Stimulated activated effector memory CD8-positive, alpha-beta T cell treated with anti-CD3 and anti-CD28 coated beads, Interleukin-12 subunit alpha, Interleukin-12 subunit beta, amount 100 ng/mL, for 72 hours (primary cell): ENCODE results near the gene TRMO.

Experiments used
- ATAC-seq: fragments of 150-1000 bp; cut with Tn5 transposase; 2 replicates; pipeline ENCODE4 v1.10.0; 2021
- DNase-seq, 2 donors: peaks; one replicate each; pipeline ENCODE4 v3.0.0; 2021 to 2022; ENCODE audit warnings: low spot score in 2 of 2
- H3K27ac Mint-ChIP-seq: one replicate; pipeline ENCODE4 v1.8.0; 2022; ENCODE audit warnings: mild to moderate bottlenecking, mixed read lengths
- H3K36me3 Mint-ChIP-seq: one replicate; pipeline ENCODE4 v1.8.0; 2022; ENCODE audit warnings: mild to moderate bottlenecking, mixed read lengths
- H3K4me1 Mint-ChIP-seq: one replicate; pipeline ENCODE4 v1.8.0; 2022; ENCODE audit warnings: mixed read lengths
- H3K4me3 Mint-ChIP-seq: one replicate; pipeline ENCODE4 v1.8.0; 2022; ENCODE audit warnings: mild to moderate bottlenecking, mixed read lengths
- H3K9me3 Mint-ChIP-seq: one replicate; pipeline ENCODE4 v1.8.0; 2022; ENCODE audit warnings: mixed read lengths

Gene TRMO

GRCh38 chr9:97900738-97901565 is 21.3 kb downstream of the TRMO start:
- Mint-ChIP-seq H3K36me3 (peaks cover 22% of the 10 kb centered on the region), H3K27ac (peak overlapping the region; percentile 76), H3K9me3 (no peaks in the 10 kb centered on the region), H3K4me1 (peaks cover 29% of the 10 kb centered on the region), H3K4me3 (no peak overlapping the region)
- ATAC-seq, result no peak
- no peak for DNase-seq

- peaks cover 17% of the 10 kb centered on the region for H3K36me3 Mint-ChIP-seq
- ATAC-seq, result no peak
- H3K4me1 Mint-ChIP-seq, result peaks cover 21% of the 10 kb centered on the region
- H3K9me3 Mint-ChIP-seq, result no peaks in the 10 kb centered on the region
- H3K27ac Mint-ChIP-seq, result no peak overlapping the region
- H3K4me3 Mint-ChIP-seq, result no peak overlapping the region
- DNase-seq, result no peak
These were observed 22.1 kb downstream of the TRMO start for GRCh38 chr9:97900103-97900737.

- Mint-ChIP-seq H3K36me3 (no peaks in the 10 kb centered on the region), H3K4me1 (peaks cover under 1% of the 10 kb centered on the region), H3K4me3 (no peak overlapping the region), H3K27ac (no peak overlapping the region), H3K9me3 (peaks cover 3% of the 10 kb centered on the region)
- DNase-seq (no peak), ATAC-seq (no peak)
These were observed 26.5 kb downstream of the TRMO start for GRCh38 chr9:97895695-97896332.

GRCh38 chr9:97895211-97895610 is 27.1 kb downstream of the TRMO start:
- Mint-ChIP-seq H3K9me3 (peaks cover 3% of the 10 kb centered on the region), H3K27ac (no peak overlapping the region), H3K4me3 (no peak overlapping the region), H3K4me1 (peaks cover under 1% of the 10 kb centered on the region), H3K36me3 (no peaks in the 10 kb centered on the region)
- ATAC-seq, result no peak
- no peak for DNase-seq

GRCh38 chr9:97892421-97892820 is 29.9 kb downstream of the TRMO start:
- H3K9me3 Mint-ChIP-seq, result peaks cover 3% of the 10 kb centered on the region
- DNase-seq (no peak), ATAC-seq (no peak)
- H3K4me1 Mint-ChIP-seq, result peaks cover 6% of the 10 kb centered on the region
- no peaks in the 10 kb centered on the region for H3K36me3 Mint-ChIP-seq
- no peak overlapping the region for H3K27ac Mint-ChIP-seq
- no peak overlapping the region for H3K4me3 Mint-ChIP-seq

GRCh38 chr9:97891736-97892135 is 30.6 kb downstream of the TRMO start:
- peak overlapping the region; percentile 43 for H3K27ac Mint-ChIP-seq
- DNase-seq (no peak), ATAC-seq (no peak)
- H3K4me3 Mint-ChIP-seq, result no peak overlapping the region
- H3K9me3 Mint-ChIP-seq, result peaks cover 3% of the 10 kb centered on the region
- peaks cover 6% of the 10 kb centered on the region for H3K4me1 Mint-ChIP-seq
- H3K36me3 Mint-ChIP-seq, result no peaks in the 10 kb centered on the region

GRCh38 chr9:97889941-97890887 is 32.1 kb downstream of the TRMO start:
- H3K9me3 Mint-ChIP-seq, result peaks cover 3% of the 10 kb centered on the region
- H3K27ac Mint-ChIP-seq, result no peak overlapping the region
- ATAC-seq (peak; percentile 70), DNase-seq (peak; percentile 61 to 83)
- no peaks in the 10 kb centered on the region for H3K36me3 Mint-ChIP-seq
- peaks cover 6% of the 10 kb centered on the region for H3K4me1 Mint-ChIP-seq
- H3K4me3 Mint-ChIP-seq, result no peak overlapping the region

GRCh38 chr9:97880336-97880735 is 42.0 kb downstream of the TRMO start:
- Mint-ChIP-seq H3K27ac (no peak overlapping the region), H3K4me3 (no peak overlapping the region), H3K9me3 (no peaks in the 10 kb centered on the region), H3K36me3 (no peaks in the 10 kb centered on the region), H3K4me1 (no peaks in the 10 kb centered on the region)
- DNase-seq (peak in 1 of 2 donors; percentile 7), ATAC-seq (no peak)

- no peaks in the 10 kb centered on the region for H3K4me1 Mint-ChIP-seq
- DNase-seq (no peak), ATAC-seq (no peak)
- H3K9me3 Mint-ChIP-seq, result no peaks in the 10 kb centered on the region
- no peak overlapping the region for H3K27ac Mint-ChIP-seq
- no peaks in the 10 kb centered on the region for H3K36me3 Mint-ChIP-seq
- no peak overlapping the region for H3K4me3 Mint-ChIP-seq
These were observed 46.2 kb downstream of the TRMO start for GRCh38 chr9:97876061-97876460.

GRCh38 chr9:97875111-97875510 is 47.2 kb downstream of the TRMO start:
- DNase-seq (no peak), ATAC-seq (no peak)
- Mint-ChIP-seq H3K4me3 (no peak overlapping the region), H3K36me3 (no peaks in the 10 kb centered on the region), H3K4me1 (no peaks in the 10 kb centered on the region), H3K9me3 (no peaks in the 10 kb centered on the region), H3K27ac (no peak overlapping the region)

- Mint-ChIP-seq H3K9me3 (no peaks in the 10 kb centered on the region), H3K4me1 (no peaks in the 10 kb centered on the region), H3K36me3 (no peaks in the 10 kb centered on the region), H3K4me3 (no peak overlapping the region), H3K27ac (no peak overlapping the region)
- DNase-seq, result no peak
- ATAC-seq, result no peak
These were observed 47.7 kb downstream of the TRMO start for GRCh38 chr9:97874624-97875023.

- no peaks in the 10 kb centered on the region for H3K36me3 Mint-ChIP-seq
- H3K27ac Mint-ChIP-seq, result no peak overlapping the region
- DNase-seq, result no peak
- no peak overlapping the region for H3K4me3 Mint-ChIP-seq
- H3K4me1 Mint-ChIP-seq, result no peaks in the 10 kb centered on the region
- H3K9me3 Mint-ChIP-seq, result no peaks in the 10 kb centered on the region
- no peak for ATAC-seq
These were observed 48.4 kb downstream of the TRMO start for GRCh38 chr9:97873882-97874281.

- H3K9me3 Mint-ChIP-seq, result no peaks in the 10 kb centered on the region
- no peak overlapping the region for H3K27ac Mint-ChIP-seq
- ATAC-seq (no peak), DNase-seq (no peak)
- no peaks in the 10 kb centered on the region for H3K4me1 Mint-ChIP-seq
- no peaks in the 10 kb centered on the region for H3K36me3 Mint-ChIP-seq
- no peak overlapping the region for H3K4me3 Mint-ChIP-seq
These were observed 48.9 kb downstream of the TRMO start for GRCh38 chr9:97873425-97873824.

GRCh38 chr9:97868859-97869258 is 53.4 kb downstream of the TRMO start:
- Mint-ChIP-seq H3K27ac (no peak overlapping the region), H3K4me3 (no peak overlapping the region), H3K36me3 (no peaks in the 10 kb centered on the region), H3K4me1 (no peaks in the 10 kb centered on the region), H3K9me3 (peaks cover 10% of the 10 kb centered on the region)
- no peak for ATAC-seq
- DNase-seq, result no peak

- ATAC-seq, result no peak
- H3K4me1 Mint-ChIP-seq, result no peaks in the 10 kb centered on the region
These were observed 55.5 kb downstream of the TRMO start for GRCh38 chr9:97866848-97867247.

More at GRCh38 chr9:97866848-97867247, 55.5 kb downstream of the TRMO start:
- no peak for DNase-seq
- no peak overlapping the region for H3K27ac Mint-ChIP-seq
- H3K4me3 Mint-ChIP-seq, result no peak overlapping the region
- peaks cover 10% of the 10 kb centered on the region for H3K9me3 Mint-ChIP-seq
- no peaks in the 10 kb centered on the region for H3K36me3 Mint-ChIP-seq
